Measurements from ENCODE around the gene TMPRSS9.
"Not testable (repeated sequence)": the region's sequence is repeated elsewhere in the genome, so short reads cannot be mapped to it uniquely, and the experiment has no call there.

The TMPRSS9 gene

DNA sequence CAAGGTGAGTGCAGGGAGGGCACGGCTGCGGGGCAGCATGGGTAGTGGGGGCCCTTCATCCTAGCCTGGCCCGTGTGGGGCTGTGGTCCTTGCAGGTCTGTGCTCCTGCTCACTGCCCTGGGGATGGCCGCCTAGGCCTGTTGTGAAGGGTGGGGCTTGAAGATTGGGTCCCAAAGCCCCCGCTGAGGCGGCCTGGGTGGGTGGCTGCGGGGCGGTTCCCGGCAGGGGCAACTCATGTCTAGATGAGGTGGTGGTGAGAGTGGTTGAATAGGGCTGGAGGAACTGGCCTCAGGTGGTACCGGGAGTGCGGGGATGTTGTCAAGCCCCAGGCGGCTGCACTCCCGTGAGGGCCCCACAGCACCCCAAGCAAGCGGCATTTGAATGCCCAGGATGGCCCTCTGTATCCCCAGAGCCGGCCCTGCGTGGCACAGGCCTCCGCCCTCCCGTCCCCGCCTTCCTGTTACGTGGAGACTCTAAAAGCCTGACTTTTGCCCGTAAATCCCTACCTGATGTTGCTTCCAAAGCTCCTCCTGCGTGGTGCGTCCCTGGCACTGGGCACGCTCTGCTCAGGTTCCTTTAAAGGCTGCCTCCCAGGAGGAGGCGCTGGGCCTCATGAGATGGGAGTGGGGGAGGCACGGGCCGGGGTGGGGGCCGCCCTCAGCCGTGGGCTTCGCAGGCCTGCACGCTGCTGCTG is 16.6 kb upstream of the TMPRSS9 start:
- H3K27ac ChIP-seq, result no peak overlapping the region
- TF ChIP-seq, protein P1, sequence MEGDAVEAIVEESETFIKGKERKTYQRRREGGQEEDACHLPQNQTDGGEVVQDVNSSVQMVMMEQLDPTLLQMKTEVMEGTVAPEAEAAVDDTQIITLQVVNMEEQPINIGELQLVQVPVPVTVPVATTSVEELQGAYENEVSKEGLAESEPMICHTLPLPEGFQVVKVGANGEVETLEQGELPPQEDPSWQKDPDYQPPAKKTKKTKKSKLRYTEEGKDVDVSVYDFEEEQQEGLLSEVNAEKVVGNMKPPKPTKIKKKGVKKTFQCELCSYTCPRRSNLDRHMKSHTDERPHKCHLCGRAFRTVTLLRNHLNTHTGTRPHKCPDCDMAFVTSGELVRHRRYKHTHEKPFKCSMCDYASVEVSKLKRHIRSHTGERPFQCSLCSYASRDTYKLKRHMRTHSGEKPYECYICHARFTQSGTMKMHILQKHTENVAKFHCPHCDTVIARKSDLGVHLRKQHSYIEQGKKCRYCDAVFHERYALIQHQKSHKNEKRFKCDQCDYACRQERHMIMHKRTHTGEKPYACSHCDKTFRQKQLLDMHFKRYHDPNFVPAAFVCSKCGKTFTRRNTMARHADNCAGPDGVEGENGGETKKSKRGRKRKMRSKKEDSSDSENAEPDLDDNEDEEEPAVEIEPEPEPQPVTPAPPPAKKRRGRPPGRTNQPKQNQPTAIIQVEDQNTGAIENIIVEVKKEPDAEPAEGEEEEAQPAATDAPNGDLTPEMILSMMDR (IDR thresholded peaks at IDR 0.05), result no peak
- no peak for TF ChIP-seq ZFX (IDR thresholded peaks at IDR 0.05; ENCODE audit: borderline replicate concordance)

DNA sequence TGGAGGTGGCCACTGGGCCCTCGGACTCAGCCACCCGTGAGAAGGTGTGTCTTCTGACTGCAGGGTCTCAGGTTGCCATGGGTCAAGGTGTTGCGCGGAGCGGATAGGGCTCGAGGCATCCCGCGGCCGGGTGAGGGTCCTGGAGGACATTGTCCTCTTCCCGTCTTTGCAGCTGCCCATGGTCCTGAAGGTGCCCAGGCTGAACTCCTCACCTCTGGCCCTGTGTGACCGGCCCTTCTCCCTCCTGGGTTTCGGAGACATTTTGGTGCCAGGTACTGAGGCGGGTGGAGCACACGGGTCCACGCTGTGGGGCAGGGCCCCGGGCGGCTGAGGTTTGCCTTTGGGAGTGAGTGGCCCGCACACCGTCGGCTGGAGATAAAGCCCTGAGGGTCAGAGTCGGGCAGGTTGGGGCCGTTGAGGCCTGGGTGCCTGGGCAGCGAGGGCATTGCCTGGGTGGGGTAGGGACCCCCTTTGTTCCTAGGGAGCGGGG is 15.6 kb upstream of the TMPRSS9 start:
- TF ChIP-seq ZFX (IDR thresholded peaks at IDR 0.05; ENCODE audit: borderline replicate concordance), result no peak
- TF ChIP-seq, protein P1 (IDR thresholded peaks at IDR 0.05), result no peak
- H3K27ac ChIP-seq, result no peak overlapping the region

DNA sequence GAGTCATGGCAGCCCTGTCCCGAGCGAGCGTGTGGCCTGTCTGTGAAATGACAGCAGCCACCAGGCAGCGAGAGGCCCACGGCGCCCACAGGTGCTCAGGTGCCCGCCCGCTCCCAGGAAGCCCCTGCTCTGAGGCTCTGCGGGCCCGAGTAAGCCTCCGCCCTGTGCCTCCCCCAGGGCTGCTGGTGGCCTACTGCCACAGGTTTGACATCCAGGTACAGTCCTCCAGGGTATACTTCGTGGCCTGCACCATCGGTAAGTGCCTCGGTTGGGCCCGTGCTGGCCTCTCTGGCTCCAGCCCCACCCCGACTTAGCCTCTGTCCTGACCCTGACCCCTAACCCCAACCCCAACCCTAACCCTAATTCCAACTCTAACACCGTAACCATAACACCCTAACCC is 15.0 kb upstream of the TMPRSS9 start:
- TF ChIP-seq, protein P1 (IDR thresholded peaks at IDR 0.05), result no peak
- no peak for TF ChIP-seq ZFX (IDR thresholded peaks at IDR 0.05; ENCODE audit: borderline replicate concordance)
- no peak overlapping the region for H3K27ac ChIP-seq

DNA sequence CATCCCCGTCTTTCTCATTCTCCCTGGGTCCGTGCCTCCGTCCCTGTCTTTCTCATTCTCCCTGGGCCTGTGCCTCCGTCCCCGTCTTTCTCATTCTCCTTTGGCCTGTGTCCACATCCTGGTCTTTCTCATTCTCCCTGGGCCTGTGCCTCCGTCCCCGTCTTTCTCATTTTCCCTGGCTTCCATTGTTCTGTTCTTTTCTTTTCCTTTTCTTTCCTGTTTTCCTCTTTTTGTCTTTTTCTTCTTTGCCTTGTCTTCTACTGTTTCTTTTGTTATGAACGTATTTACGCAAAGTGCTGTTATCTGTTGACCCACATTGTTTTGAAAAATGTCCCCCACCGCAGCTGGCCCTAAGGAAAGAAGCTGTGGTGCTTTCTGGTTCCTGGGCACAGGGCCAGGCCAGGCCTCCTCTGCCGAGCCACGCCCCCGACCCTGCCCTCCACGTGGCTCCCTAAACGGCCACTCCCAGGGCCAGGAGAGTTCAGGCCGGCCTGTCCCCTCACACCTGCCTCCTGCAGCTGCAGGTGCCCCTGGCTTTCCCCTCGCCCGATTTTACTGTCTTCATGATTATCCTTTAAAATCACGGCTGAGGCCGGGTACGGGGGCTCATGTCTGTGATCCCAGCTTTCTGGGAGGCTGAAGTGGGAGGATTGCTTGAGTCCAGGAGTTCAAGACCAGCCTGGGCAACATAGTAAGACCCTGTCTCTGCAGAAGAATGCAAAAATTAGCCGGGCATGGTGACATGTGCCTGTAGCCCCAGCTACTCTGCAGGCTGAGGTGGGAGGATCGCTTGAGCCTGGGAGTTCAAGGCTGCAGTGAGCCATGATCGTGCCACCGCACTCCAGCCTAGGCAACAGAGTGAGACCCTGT is 14.0 kb upstream of the TMPRSS9 start:
- TF ChIP-seq, protein P1 (IDR thresholded peaks at IDR 0.05), result no peak
- no peak for TF ChIP-seq ZFX (IDR thresholded peaks at IDR 0.05; ENCODE audit: borderline replicate concordance)
- H3K27ac ChIP-seq, result peak overlapping the region; percentile 12; the same call in 1 of the 2 replicates

DNA sequence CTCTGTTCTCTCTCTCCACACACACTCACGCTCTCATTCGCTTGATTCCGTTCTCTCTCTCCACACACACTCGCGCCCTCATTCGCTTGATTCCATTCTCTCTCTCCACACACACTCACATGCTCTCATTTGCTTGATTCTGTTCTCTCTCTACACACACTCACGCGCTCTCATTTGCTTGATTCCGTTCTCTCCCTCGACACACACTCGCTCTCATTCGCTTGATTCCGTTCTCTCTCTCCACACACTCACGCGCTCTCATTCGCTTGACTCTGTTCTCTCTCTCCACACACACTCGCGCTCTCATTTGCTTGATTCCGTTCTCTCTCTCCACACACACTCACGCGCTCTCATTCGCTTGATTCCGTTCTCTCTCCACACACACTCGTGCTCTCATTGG is 10.2 kb upstream of the TMPRSS9 start:
- not testable (repeated sequence) for H3K27ac ChIP-seq

DNA sequence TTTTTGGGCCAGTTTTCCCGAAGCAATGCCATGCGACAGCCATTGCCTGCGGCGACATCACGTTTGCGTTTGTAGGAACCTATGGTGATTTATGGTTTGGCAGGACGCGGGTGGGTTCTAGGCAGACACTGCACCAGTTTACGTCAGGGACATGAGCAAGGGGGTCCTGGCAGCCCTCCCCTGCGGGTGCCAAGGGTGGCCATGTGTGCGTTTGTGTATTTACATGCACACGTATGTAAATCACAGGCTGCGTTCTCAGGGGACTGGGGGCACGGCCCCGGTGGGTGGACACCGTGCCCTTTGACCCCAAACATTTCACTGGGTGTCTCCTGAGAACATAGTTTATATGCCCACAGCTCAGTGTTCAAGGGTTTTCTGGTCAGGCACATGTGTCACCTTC is 9.4 kb upstream of the TMPRSS9 start:
- H3K27ac ChIP-seq, result no peak overlapping the region
- no peak for TF ChIP-seq ZFX (IDR thresholded peaks at IDR 0.05; ENCODE audit: borderline replicate concordance)
- TF ChIP-seq, protein P1 (IDR thresholded peaks at IDR 0.05), result no peak

DNA sequence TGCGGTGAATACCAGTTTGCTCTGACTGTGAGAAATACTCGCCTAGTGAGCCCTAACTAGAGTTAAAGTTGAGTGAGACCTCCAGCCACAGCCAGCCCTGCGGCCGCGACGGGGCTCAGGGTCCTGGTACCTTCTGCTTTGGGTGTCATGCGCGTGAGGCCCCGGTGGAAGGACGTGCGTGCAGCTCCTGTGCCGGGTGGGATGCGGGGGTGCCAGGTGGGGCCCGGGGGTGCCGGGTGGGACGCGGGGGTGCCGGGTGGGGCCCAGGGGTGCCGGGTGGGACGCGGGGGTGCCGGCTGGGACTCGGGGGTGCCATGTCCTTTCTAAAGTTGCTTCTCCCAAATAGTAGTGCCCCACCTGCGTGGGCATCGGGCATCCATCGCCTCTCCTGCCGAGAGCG is 8.5 kb upstream of the TMPRSS9 start:
- H3K27ac ChIP-seq, result no peak overlapping the region
- TF ChIP-seq, protein P1 (IDR thresholded peaks at IDR 0.05), result no peak
- no peak for TF ChIP-seq ZFX (IDR thresholded peaks at IDR 0.05; ENCODE audit: borderline replicate concordance)

Data from 22Rv1 (cell line).